Measurements from ENCODE around the gene YWHAG.
A peak's percentile ranks its signal among the peaks of the same experiment; 100 is the strongest.
"Not testable (repeated sequence)": the region's sequence is repeated elsewhere in the genome, so short reads cannot be mapped to it uniquely, and the experiment has no call there.

The YWHAG gene

GRCh38 chr7:76304888-76305375 lies 53.9 kb downstream of the YWHAG start:
- H3K4me3 ChIP-seq (ENCODE audit: low read length): no peak overlapping the region
- no peak for TF ChIP-seq ZNF274 (IDR thresholded peaks at IDR 0.05; ENCODE audit: low read depth, low read length)

DNA sequence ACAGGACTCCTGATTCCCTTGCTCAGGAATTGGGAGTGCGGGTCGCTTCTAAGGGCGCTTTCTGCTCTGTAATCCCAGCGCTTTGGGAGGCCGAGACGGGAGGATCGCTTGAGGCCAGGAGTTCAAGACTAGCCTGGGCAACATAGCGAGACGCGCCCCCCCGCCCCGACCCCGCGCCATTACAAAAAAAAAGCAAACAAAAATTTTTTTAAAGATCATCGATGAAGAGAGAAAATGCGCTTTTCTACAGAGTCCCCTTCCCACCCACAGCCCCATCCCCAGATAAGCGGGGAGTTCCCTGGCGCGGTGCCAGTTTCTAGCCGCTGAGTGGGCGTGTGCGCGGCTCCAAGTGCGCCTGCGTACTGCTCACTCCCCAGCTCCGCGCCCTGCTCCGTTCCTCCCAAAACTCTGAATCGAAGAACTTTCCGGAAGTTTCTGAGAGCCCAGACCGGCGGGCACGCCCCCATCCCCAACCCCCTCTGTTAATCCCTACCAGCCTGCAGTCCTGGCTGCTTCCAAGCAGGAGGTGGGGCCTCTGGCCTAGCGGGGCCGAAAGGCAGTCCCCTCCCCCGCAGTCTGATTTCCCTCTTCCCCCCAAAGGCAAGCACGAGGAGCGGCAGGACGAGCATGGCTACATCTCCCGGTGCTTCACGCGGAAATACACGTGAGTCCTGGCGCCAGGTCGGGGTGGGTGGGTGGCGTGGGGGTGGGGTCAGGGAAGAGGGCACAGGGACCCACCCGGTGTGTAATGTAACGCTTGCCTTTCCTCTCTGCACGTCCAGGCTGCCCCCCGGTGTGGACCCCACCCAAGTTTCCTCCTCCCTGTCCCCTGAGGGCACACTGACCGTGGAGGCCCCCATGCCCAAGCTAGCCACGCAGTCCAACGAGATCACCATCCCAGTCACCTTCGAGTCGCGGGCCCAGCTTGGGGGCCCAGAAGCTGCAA lies 55.3 kb downstream of the YWHAG start:
- no peak for TF ChIP-seq ZNF274 (IDR thresholded peaks at IDR 0.05; ENCODE audit: low read depth, low read length)
- H3K4me3 ChIP-seq (ENCODE audit: low read length): peak overlapping the region; percentile 75

DNA sequence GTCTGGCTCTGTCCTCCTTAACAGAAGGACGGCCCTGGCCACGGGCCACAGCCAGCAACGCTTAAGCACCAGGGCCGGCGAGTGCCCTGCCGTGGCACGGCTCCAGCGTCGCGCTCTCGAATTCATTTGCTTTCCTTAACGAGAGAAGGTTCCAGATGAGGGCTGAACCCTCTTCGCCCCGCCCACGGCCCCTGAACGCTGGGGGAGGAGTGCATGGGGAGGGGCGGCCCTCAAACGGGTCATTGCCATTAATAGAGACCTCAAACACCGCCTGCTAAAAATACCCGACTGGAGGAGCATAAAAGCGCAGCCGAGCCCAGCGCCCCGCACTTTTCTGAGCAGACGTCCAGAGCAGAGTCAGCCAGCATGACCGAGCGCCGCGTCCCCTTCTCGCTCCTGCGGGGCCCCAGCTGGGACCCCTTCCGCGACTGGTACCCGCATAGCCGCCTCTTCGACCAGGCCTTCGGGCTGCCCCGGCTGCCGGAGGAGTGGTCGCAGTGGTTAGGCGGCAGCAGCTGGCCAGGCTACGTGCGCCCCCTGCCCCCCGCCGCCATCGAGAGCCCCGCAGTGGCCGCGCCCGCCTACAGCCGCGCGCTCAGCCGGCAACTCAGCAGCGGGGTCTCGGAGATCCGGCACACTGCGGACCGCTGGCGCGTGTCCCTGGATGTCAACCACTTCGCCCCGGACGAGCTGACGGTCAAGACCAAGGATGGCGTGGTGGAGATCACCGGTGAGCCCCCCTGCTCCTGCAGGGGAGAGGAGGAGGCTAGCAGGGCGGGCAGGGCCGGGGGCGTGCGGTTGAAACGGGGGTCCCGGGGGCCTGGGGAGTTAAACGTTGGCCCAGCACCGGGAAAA lies 56.2 kb downstream of the YWHAG start, which contains the start of gene HSPB1:
TSS of gene HSPB1 (plus strand) at position 327 of the 855 bp plus-strand sequence. CDS start at position 367, 40 bp downstream.
- H3K4me3 ChIP-seq (ENCODE audit: low read length): peak within 1 kb of the TSS; percentile 75
- no peak for TF ChIP-seq ZNF274 (IDR thresholded peaks at IDR 0.05; ENCODE audit: low read depth, low read length)

DNA sequence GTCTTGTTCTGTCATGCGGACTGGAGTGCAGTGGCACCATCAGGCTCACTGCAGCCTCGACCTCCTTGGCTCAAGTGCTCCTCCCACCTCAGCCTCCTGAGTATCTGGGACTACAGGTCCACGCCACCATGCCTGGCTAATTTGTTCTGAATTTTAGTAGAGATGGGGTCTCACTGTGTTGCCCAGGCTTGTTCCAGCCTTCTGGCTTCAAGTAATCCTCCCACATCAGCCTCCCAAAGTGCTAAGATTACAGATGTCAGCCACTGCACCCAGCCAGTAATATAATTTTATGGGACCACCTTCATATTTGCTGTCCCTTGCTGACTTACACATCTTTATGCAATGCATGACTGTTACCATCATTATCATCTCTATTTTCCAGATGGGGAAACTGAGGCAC lies 57.8 kb downstream of the YWHAG start:
- TF ChIP-seq ZNF274 (IDR thresholded peaks at IDR 0.05; ENCODE audit: low read depth, low read length): no peak
- H3K4me3 ChIP-seq (ENCODE audit: low read length): no peak overlapping the region

DNA sequence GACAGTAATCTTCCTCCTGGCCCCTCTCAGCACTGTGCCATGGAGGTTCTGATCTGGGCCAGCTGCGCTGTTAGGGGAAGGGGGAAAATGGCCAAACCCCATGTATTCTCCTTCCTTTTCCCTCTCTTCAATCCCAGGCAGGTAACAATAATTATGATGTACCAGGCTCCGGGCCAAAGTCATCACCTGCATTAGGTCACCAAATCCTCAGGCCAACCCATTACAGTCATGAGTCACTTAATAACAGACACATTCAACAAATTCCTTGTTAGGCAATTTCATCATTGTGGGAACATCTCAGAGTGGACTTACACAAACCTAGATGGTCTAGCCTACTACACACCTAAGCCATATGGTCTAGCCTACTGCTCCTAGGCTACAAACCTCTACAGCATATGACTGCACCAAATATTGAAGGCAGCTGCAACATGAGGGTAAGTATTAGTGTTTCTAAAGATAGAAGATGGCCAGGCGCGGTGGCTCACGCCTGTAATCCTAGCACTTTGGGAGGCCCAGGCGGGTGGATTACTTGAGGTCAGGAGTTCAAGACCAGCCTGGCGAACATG lies 58.5 kb downstream of the YWHAG start:
- no peak overlapping the region for H3K4me3 ChIP-seq (ENCODE audit: low read length)
- TF ChIP-seq ZNF274 (IDR thresholded peaks at IDR 0.05; ENCODE audit: low read depth, low read length): no peak

DNA sequence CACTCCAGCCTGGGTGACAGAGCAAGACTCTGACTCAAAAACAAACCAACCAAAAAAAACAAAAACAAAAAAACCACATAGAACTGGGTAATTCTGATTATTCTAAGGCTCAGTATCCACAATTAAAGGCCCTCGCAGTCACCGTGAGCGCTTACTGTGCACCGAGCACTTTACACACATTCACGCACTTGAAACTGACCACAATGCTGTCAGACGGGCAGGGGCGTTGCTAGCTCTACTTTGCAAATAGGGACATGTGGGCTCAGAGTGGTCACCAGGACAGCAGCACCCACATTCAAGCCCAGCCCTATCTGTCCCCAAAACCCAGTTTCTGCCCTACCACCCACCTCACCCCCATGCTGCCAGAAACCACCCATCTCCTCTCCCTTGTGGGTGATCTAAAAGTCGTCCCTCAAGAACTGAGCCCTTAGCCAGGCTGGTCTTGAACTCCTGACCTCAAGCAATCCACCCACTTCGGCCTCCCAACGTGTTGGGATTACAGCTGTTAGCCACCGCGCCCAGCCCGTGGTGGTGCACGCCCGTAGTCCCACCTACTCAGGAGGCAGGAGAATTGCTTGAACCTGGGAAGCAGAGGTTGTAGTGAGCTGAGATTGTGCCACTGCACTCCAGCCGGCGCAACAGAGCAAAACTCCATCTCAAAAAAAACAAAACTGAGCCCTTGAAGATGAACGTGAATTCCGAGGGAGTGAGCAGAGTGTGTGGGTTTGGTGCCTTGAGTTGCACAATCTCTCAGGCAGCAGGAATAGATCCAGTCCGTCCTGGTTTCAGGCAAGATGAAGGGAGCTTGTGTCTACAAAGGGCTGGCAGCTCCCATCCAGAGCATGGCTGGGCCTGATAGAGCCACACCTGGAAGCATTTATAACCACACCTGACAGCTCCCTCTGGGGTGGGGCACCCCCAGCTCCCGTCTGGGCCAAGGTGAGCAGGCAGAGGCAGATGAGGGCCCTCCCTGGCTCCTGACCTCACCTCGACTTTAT lies 61.7 kb downstream of the YWHAG start:
- H3K4me3 ChIP-seq (ENCODE audit: low read length): no peak overlapping the region
- no peak for TF ChIP-seq ZNF274 (IDR thresholded peaks at IDR 0.05; ENCODE audit: low read depth, low read length)

- no peak overlapping the region for H3K4me3 ChIP-seq (ENCODE audit: low read length)
- no peak for TF ChIP-seq ZNF274 (IDR thresholded peaks at IDR 0.05; ENCODE audit: low read depth, low read length)
These were observed 64.3 kb downstream of the YWHAG start for GRCh38 chr7:76294344-76295024.

GRCh38 chr7:76293407-76293901 lies 65.3 kb downstream of the YWHAG start:
- TF ChIP-seq ZNF274 (IDR thresholded peaks at IDR 0.05; ENCODE audit: low read depth, low read length): no peak
- H3K4me3 ChIP-seq (ENCODE audit: low read length): no peak overlapping the region

GRCh38 chr7:76292911-76293310 lies 65.9 kb downstream of the YWHAG start:
- H3K4me3 ChIP-seq (ENCODE audit: low read length): not testable (repeated sequence)

- no peak for TF ChIP-seq ZNF274 (IDR thresholded peaks at IDR 0.05; ENCODE audit: low read depth, low read length)
- no peak overlapping the region for H3K4me3 ChIP-seq (ENCODE audit: low read length)
These were observed 66.6 kb downstream of the YWHAG start for GRCh38 chr7:76292213-76292573.

- TF ChIP-seq ZNF274 (IDR thresholded peaks at IDR 0.05; ENCODE audit: low read depth, low read length): no peak
- no peak overlapping the region for H3K4me3 ChIP-seq (ENCODE audit: low read length)
These were observed 67.2 kb downstream of the YWHAG start for GRCh38 chr7:76291351-76292212.

DNA sequence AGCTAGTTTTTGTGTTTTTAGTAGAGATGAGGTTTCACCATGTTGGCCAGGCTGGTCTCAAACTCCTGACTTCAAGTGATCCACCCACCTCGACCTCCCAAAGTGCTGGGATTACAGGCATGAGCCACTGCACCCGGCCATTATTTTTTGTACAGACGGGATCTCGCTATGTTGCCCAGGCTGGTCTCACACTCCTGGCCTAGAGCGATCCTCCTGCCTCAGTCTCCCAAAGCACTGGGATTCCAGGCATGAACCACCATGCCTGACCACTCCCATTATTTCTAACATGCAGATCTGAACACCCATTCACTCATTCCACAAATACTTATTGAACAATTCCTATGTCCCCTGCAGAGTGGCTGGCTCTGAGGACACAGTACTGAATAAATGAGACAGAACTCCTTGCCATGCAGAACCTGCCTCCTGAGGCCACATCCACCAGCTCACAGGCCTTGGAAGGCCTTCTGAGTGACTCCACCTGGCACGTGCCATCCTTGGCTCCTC lies 67.9 kb downstream of the YWHAG start:
- H3K4me3 ChIP-seq (ENCODE audit: low read length): not testable (repeated sequence)

Data from GM08714 (cell line).